H1 (cell line): ENCODE results near the gene SRCIN1. TPM values are rescaled to one million over a fixed set of nuclear protein-coding genes. Genes with fewer than 3 reads are reported as not detected.
"Not testable (repeated sequence)": the region's sequence is repeated elsewhere in the genome, so short reads cannot be mapped to it uniquely, and the experiment has no call there.

Experiments
- CTCF ChIA-PET: fragments of 300-600 bp; sonication (Branson Sonifier 250); formaldehyde crosslinking; loops from one replicate; lab custom pipeline; 2021; ENCODE audit not compliant: partially characterized antibody; lab: Charles Lee
- POLR2A ChIA-PET: fragments of 300-600 bp; sonication (Branson Sonifier 250); formaldehyde crosslinking; loops from one replicate; lab custom pipeline; 2021; ENCODE audit warnings: inconsistent platforms; ENCODE audit not compliant: partially characterized antibody; lab: Charles Lee
- DNase-seq, 2 experiments: peaks; one replicate each; pipeline versions ENCODE4 v3.0.0 to v3.0.0-alpha.2; 2010 to 2022; ENCODE audit warnings: low spot score in 2 of 2, low read depth in 1 of 2, mixed read lengths in 1 of 2
- FAIRE-seq: peaks from 2 replicates; lab custom pipeline; 2011; peaks lifted over from hg19 to GRCh38; lab: Jason Lieb, UNC
- H2AFZ ChIP-seq: 2 replicates; pipeline ENCODE4 v1.8.1; 2012; ENCODE audit warnings: low read length, inconsistent platforms
- H2AK5ac ChIP-seq: 2 replicates; pipeline ENCODE4 v1.6.1; 2013; ENCODE audit warnings: low read depth, low read length
- H2BK120ac ChIP-seq: replicated peaks from 2 replicates; pipeline ENCODE3; 2013; ENCODE audit warnings: low read depth, low read length, inconsistent platforms
- H2BK12ac ChIP-seq: 2 replicates; pipeline ENCODE4 v1.6.1; 2013; ENCODE audit warnings: low read depth, low read length
- H2BK15ac ChIP-seq: 2 replicates; pipeline ENCODE4 v1.6.1; 2013; ENCODE audit warnings: low read length
- H2BK20ac ChIP-seq: 2 replicates; pipeline ENCODE4 v1.6.1; 2013; ENCODE audit warnings: low read length
- H2BK5ac ChIP-seq: 2 replicates; pipeline ENCODE4 v1.6.1; 2013; ENCODE audit warnings: low read depth, low read length
- H3K14ac ChIP-seq: 2 replicates; pipeline ENCODE4 v1.6.1; 2013; ENCODE audit warnings: inconsistent platforms; ENCODE audit not compliant: insufficient read length
- H3K18ac ChIP-seq: 2 replicates; pipeline ENCODE4 v1.6.1; 2013; ENCODE audit warnings: low read length; ENCODE audit errors: extremely low read depth
- H3K23ac ChIP-seq: 2 replicates; pipeline ENCODE4 v1.6.1; 2013; ENCODE audit warnings: inconsistent platforms; ENCODE audit not compliant: insufficient read length
- H3K23me2 ChIP-seq: 2 replicates; pipeline ENCODE4 v1.6.1; 2013; ENCODE audit warnings: low read depth, low read length
- H3K27ac ChIP-seq: 2 replicates; pipeline ENCODE4 v1.6.1; 2011; ENCODE audit warnings: low read depth, low read length, inconsistent platforms
- H3K27me3 ChIP-seq, 4 experiments: replicated peaks in 1 of 4; 1 replicate in 1 of 4; 2 replicates in 3 of 4; pipeline versions ENCODE4 v1.6.1 to v1.8.1; 2011 to 2013; ENCODE audit warnings: low read length in 3 of 4, mild to moderate bottlenecking in 3 of 4, inconsistent platforms in 2 of 4, mixed read lengths in 2 of 4, moderate library complexity in 1 of 4; ENCODE audit not compliant: control insufficient read depth in 3 of 4, insufficient read depth in 3 of 4; ENCODE audit errors: extremely low read depth in 1 of 4
- H3K36me3 ChIP-seq, 4 experiments: 2 replicates each; pipeline versions ENCODE4 v1.6.1 to v1.8.1; 2011 to 2013; ENCODE audit warnings: mild to moderate bottlenecking in 4 of 4, low read length in 3 of 4, moderate library complexity in 2 of 4, control low read depth in 1 of 4, inconsistent platforms in 1 of 4; ENCODE audit not compliant: insufficient read depth in 4 of 4, control insufficient read depth in 2 of 4
- H3K4ac ChIP-seq: replicated peaks from 2 replicates; pipeline ENCODE3; 2013; ENCODE audit warnings: low read length, low read depth, mixed read lengths, inconsistent platforms; ENCODE audit not compliant: insufficient read length
- H3K4me1 ChIP-seq, 4 experiments: replicated peaks in 1 of 4; 1 replicate in 1 of 4; 2 replicates in 3 of 4; pipeline versions ENCODE4 v1.6.1 to v1.8.1; 2011 to 2013; ENCODE audit warnings: low read length in 3 of 4, inconsistent platforms in 2 of 4, mixed read lengths in 1 of 4; ENCODE audit not compliant: insufficient read depth in 4 of 4, control insufficient read depth in 3 of 4
- H3K4me2 ChIP-seq, 2 experiments: 2 replicates each; pipeline versions ENCODE4 v1.6.1 to v1.8.1; 2011 to 2013; ENCODE audit warnings: low read depth in 2 of 2, low read length in 2 of 2, control low read depth in 1 of 2, inconsistent platforms in 1 of 2, mild to moderate bottlenecking in 1 of 2; ENCODE audit not compliant: insufficient read depth in 1 of 2
- H3K4me3 ChIP-seq, 4 experiments: fragments of 200-600, 300-600 bp in 1 of 4; sonication (generic), shearing (Covaris generic), sonication (Bioruptor Twin) in 1 of 4; 2 replicates each; pipeline versions ENCODE4 v1.5.1 to v1.8.1; 2011 to 2016; ENCODE audit warnings: low read length in 4 of 4, low read depth in 3 of 4, control low read depth in 2 of 4, inconsistent platforms in 2 of 4, mild to moderate bottlenecking in 2 of 4, mixed read lengths in 1 of 4, moderate library complexity in 1 of 4; ENCODE audit not compliant: insufficient read depth in 2 of 4; ENCODE audit errors: extremely low read depth in 1 of 4
- H3K56ac ChIP-seq: replicated peaks from 2 replicates; pipeline ENCODE3; 2013; ENCODE audit warnings: low read depth, mild to moderate bottlenecking, mixed read lengths, low read length, inconsistent platforms; ENCODE audit not compliant: insufficient read length
- H3K79me1 ChIP-seq: 2 replicates; pipeline ENCODE4 v1.6.1; 2013; ENCODE audit warnings: low read depth, low read length, control low read depth
- H3K79me2 ChIP-seq, 2 experiments: 2 replicates each; pipeline versions ENCODE4 v1.6.1 to v1.8.1; 2012 to 2013; ENCODE audit warnings: low read length in 2 of 2, mild to moderate bottlenecking in 2 of 2, inconsistent platforms in 1 of 2; ENCODE audit not compliant: insufficient read depth in 2 of 2, control insufficient read depth in 1 of 2
- H3K9ac ChIP-seq, 4 experiments: replicated peaks in 1 of 4; 1 replicate in 1 of 4; 2 replicates in 3 of 4; pipeline versions ENCODE4 v1.6.1 to v1.8.1; 2011 to 2013; ENCODE audit warnings: low read depth in 3 of 4, low read length in 3 of 4, control low read depth in 2 of 4, mild to moderate bottlenecking in 2 of 4, moderate library complexity in 2 of 4, inconsistent platforms in 1 of 4; ENCODE audit errors: extremely low read depth in 1 of 4
- H3K9me3 ChIP-seq, 2 experiments: 2 replicates each; pipeline versions ENCODE4 v1.6.1 to v1.8.1; 2012 to 2013; ENCODE audit warnings: mild to moderate bottlenecking in 2 of 2, moderate library complexity in 2 of 2, control low read depth in 1 of 2, inconsistent platforms in 1 of 2, low read depth in 1 of 2, low read length in 1 of 2, mixed read lengths in 1 of 2; ENCODE audit not compliant: insufficient read depth in 2 of 2
- H4K20me1 ChIP-seq, 2 experiments: replicated peaks in 1 of 2; 2 replicates each; pipeline versions ENCODE3 to v1.8.1; 2011 to 2013; ENCODE audit warnings: inconsistent platforms in 2 of 2, low read length in 2 of 2, mild to moderate bottlenecking in 1 of 2; ENCODE audit not compliant: insufficient read depth in 2 of 2, control insufficient read depth in 1 of 2
- H4K5ac ChIP-seq: 2 replicates; pipeline ENCODE4 v1.6.1; 2013; ENCODE audit warnings: low read length, low read depth, mixed read lengths, inconsistent platforms; ENCODE audit not compliant: insufficient read length
- H4K8ac ChIP-seq: 2 replicates; pipeline ENCODE4 v1.8.0; 2013; ENCODE audit warnings: mild to moderate bottlenecking, moderate library complexity, low read length, inconsistent platforms; ENCODE audit not compliant: insufficient read depth; ENCODE audit errors: extremely low read depth
- H4K91ac ChIP-seq: replicated peaks from 2 replicates; pipeline ENCODE3; 2013; ENCODE audit warnings: low read length, mixed read lengths, inconsistent platforms; ENCODE audit not compliant: insufficient read length
- WGBS, 2 experiments: shearing (Covaris generic) in 1 of 2; methylation state at CpG; one replicate each; pipeline versions ENCODE4 v1.1.6 to v1.1.7; 2013 to 2015; ENCODE audit warnings: low lambda C conversion rate in 2 of 2, mixed read lengths in 2 of 2, inconsistent platforms in 1 of 2, low coverage in 1 of 2, missing lambda C conversion rate in 1 of 2; ENCODE audit not compliant: insufficient replicate concordance in 2 of 2, insufficient coverage in 1 of 2, insufficient read length in 1 of 2; ENCODE audit errors: extremely low coverage in 1 of 2, missing lambda C conversion rate in 1 of 2; 5-methylcytosine and 5-hydroxymethylcytosine counted together
- polyA plus RNA-seq, 7 experiments: library from polyadenylated mRNA; depleted of rRNA in 3 of 7; stranded (reverse) in 5 of 7; unstranded in 2 of 7; fragments of >200 nt in 5 of 7; fragments of 200-250 nt in 2 of 7; gene quantifications; 1 replicate in 5 of 7; 2 replicates in 1 of 7; 4 replicates in 1 of 7; pipeline versions ENCODE4 v1.2.1 to v1.2.3, GENCODE V29; 2011 to 2013; ENCODE audit warnings: missing spikeins in 2 of 7, mixed read lengths in 2 of 7
- total RNA-seq: library from RNA; stranded (reverse); fragmentation: NEBNext Ultra II Directional; extraction: Animal tissue kit (Norgen Biotek cat#: 25700); gene quantifications from 2 replicates; pipeline ENCODE4 v1.2.1, GENCODE V29; 2021

The SRCIN1 gene
- total and polyA plus RNA-seq, 2 of the 8 experiments (the other 6 are each of a cell fraction or from before 2014, with no cell fraction given): 2.8 to 3.8 TPM

DNA sequence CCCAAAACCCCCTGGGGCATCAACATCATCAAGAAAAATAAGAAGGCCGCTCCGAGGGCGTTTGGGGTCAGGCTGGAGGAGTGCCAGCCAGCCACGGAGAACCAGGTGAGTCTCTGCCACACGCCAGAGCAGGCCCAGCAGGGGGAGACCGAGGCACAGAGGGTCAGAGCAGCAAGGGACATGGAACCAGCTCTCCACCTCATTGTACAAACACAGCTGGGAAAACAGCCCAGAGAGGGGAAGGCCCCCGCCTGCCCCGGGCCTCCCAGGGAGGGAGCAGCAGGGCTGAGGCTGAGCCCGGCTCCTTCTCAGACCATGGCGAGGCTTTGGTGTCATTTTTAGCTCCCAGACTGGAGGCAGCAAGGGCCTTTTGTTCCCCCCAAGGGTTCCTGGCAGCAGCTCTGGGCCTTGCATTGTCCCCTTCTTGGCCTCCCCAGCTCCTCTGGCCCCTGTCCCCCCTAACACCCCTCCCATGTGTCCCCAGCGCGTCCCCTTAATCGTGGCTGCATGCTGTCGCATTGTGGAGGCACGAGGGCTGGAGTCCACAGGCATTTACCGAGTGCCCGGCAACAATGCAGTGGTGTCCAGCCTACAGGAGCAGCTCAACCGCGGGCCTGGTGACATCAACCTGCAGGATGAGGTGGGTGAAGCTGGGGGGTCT lies 123.6 kb downstream of the SRCIN1 start:
- 90% methylated on average over 17 of the region's 19 CpGs; no CpG with 5 or more reads in 1 of the 2 experiments for WGBS, 2 experiments
- DNase-seq: not testable (repeated sequence)
- POLR2A ChIA-PET: interaction anchor here (1.0 to 1.4 kb wide), 2 partner anchors 9 to 31 kb away, joined by 3 read pairs; no protein-coding TSS in a partner anchor

More for the DNA sequence above, 123.6 kb downstream of the SRCIN1 start:
- not testable (repeated sequence) for H2BK12ac ChIP-seq, FAIRE-seq, H3K9me3 ChIP-seq, H3K79me1 ChIP-seq, H3K27me3 ChIP-seq, H3K79me2 ChIP-seq, H4K91ac ChIP-seq, H2BK20ac ChIP-seq, H2AFZ ChIP-seq, H3K4me1 ChIP-seq, H2BK120ac ChIP-seq, H4K8ac ChIP-seq, H3K4me2 ChIP-seq, H3K9ac ChIP-seq, H3K14ac ChIP-seq, H3K18ac ChIP-seq, H3K23me2 ChIP-seq, H3K56ac ChIP-seq, H4K5ac ChIP-seq, H2BK5ac ChIP-seq, H2BK15ac ChIP-seq, H3K23ac ChIP-seq, H4K20me1 ChIP-seq, H3K4ac ChIP-seq, H3K27ac ChIP-seq, H2AK5ac ChIP-seq, H3K4me3 ChIP-seq
- peaks cover 0 to 37% (median 11%) of the 10 kb centered on the region in 4 experiments; a peak in 5 of 8 replicates for H3K36me3 ChIP-seq
- CTCF ChIA-PET: interaction anchor here (0.7 to 4.2 kb wide), 14 partner anchors 9 to 151 kb away, joined by 3 to 42 read pairs (median 4); no protein-coding TSS in a partner anchor

Other genes with a start within 250 kb of the SRCIN1 start
- 107 and 108 TPM in 2 replicates for gene ARHGAP23, start 177.5 kb downstream of the SRCIN1 start, total RNA-seq
- gene ARHGAP23, start 177.5 kb downstream of the SRCIN1 start, polyA plus RNA-seq (2011; rRNA removed): 16.3 and 28.6 TPM in 2 replicates
- 3.3 and 4.0 TPM in 2 replicates for gene EPOP, start 69.0 kb upstream of the SRCIN1 start, total RNA-seq
- gene EPOP, start 69.0 kb upstream of the SRCIN1 start, polyA plus RNA-seq (2011; rRNA removed): 1.5 and 2.1 TPM in 2 replicates
- gene MLLT6, start 99.3 kb upstream of the SRCIN1 start, total RNA-seq: 7.7 and 8.0 TPM in 2 replicates
- gene MLLT6, start 99.3 kb upstream of the SRCIN1 start, polyA plus RNA-seq (2011; rRNA removed): 6.5 and 7.7 TPM in 2 replicates
- 11.1 and 11.6 TPM in 2 replicates for gene CISD3, start 124.4 kb upstream of the SRCIN1 start, total RNA-seq
- 8.4 and 9.4 TPM in 2 replicates for gene CISD3, start 124.4 kb upstream of the SRCIN1 start, polyA plus RNA-seq (2011; rRNA removed)
- gene PCGF2, start 142.4 kb upstream of the SRCIN1 start, total RNA-seq: 86.1 and 93.3 TPM in 2 replicates
- gene PCGF2, start 142.4 kb upstream of the SRCIN1 start, polyA plus RNA-seq (2011; rRNA removed): 42.1 and 81.4 TPM in 2 replicates
- gene PSMB3, start 146.8 kb upstream of the SRCIN1 start, total RNA-seq: 291 and 301 TPM in 2 replicates
- gene PSMB3, start 146.8 kb upstream of the SRCIN1 start, polyA plus RNA-seq (2011; rRNA removed): 866 and 914 TPM in 2 replicates
- 57.7 and 57.8 TPM in 2 replicates for gene PIP4K2B, start 193.6 kb upstream of the SRCIN1 start, total RNA-seq
- 21.5 and 24.8 TPM in 2 replicates for gene PIP4K2B, start 193.6 kb upstream of the SRCIN1 start, polyA plus RNA-seq (2011; rRNA removed)
- 13.1 and 15.8 TPM in 2 replicates for gene CWC25, start 219.4 kb upstream of the SRCIN1 start, total RNA-seq
- gene CWC25, start 219.4 kb upstream of the SRCIN1 start, polyA plus RNA-seq (2011; rRNA removed): 9.2 and 11.1 TPM in 2 replicates
- 2,091 and 2,148 TPM in 2 replicates for gene RPL23, start 247.8 kb upstream of the SRCIN1 start, total RNA-seq
- gene RPL23, start 247.8 kb upstream of the SRCIN1 start, polyA plus RNA-seq (2011; rRNA removed): 1,486 and 2,502 TPM in 2 replicates